ENCODE results near the gene CD27.
"Not testable (repeated sequence)": the region's sequence is repeated elsewhere in the genome, so short reads cannot be mapped to it uniquely, and the experiment has no call there.

CD27 gene

GRCh38 chr12:6489449-6489848 is 44.7 kb downstream of the CD27 start:
- TF ChIP-seq CTCF (IDR thresholded peaks at IDR 0.05) = no peak
- peaks cover 9% of the 10 kb centered on the region for H3K27me3 Mint-ChIP-seq (ENCODE audit: low read depth, poor library complexity)
- no peak overlapping the region for H3K4me3 Mint-ChIP-seq
- no peaks in the 10 kb centered on the region for H3K9me3 Mint-ChIP-seq
- H3K36me3 Mint-ChIP-seq (ENCODE audit: low read depth) = peaks cover 5% of the 10 kb centered on the region
- no peak overlapping the region for H3K27ac Mint-ChIP-seq
- peaks cover 20% of the 10 kb centered on the region for H3K4me1 Mint-ChIP-seq
- DNase-seq = no peak

- DNase-seq; H3K9me3 Mint-ChIP-seq; H3K4me3 Mint-ChIP-seq; H3K27ac Mint-ChIP-seq; H3K27me3 Mint-ChIP-seq (ENCODE audit: low read depth, poor library complexity): not testable (repeated sequence)
- peaks cover 12% of the 10 kb centered on the region for H3K36me3 Mint-ChIP-seq (ENCODE audit: low read depth)
- peaks cover 32% of the 10 kb centered on the region for H3K4me1 Mint-ChIP-seq
Measured at GRCh38 chr12:6490673-6491072, 45.9 kb downstream of the CD27 start.

GRCh38 chr12:6492838-6493496 is 48.2 kb downstream of the CD27 start, which contains the start of gene MRPL51:
TSS of gene MRPL51 (minus strand) at chr12:6493262. CDS start at chr12:6493136, 126 bp downstream.
- DNase-seq = peak; percentile 98
- Mint-ChIP-seq H3K36me3 (ENCODE audit: low read depth) (peaks cover 27% of the 10 kb centered on the region), H3K27ac (peak within 1 kb of the TSS; percentile 98), H3K4me1 (peaks cover 40% of the 10 kb centered on the region), H3K4me3 (peak within 1 kb of the TSS; percentile 96), H3K27me3 (ENCODE audit: low read depth, poor library complexity) (peaks cover 3% of the 10 kb centered on the region), H3K9me3 (no peaks in the 10 kb centered on the region)
- no peak for TF ChIP-seq CTCF (IDR thresholded peaks at IDR 0.05)

- Mint-ChIP-seq H3K4me3 (peak within 1 kb of the TSS; percentile 96), H3K4me1 (peaks cover 40% of the 10 kb centered on the region), H3K27ac (peak within 1 kb of the TSS; percentile 98), H3K27me3 (ENCODE audit: low read depth, poor library complexity) (peaks cover 2% of the 10 kb centered on the region), H3K9me3 (no peaks in the 10 kb centered on the region), H3K36me3 (ENCODE audit: low read depth) (peaks cover 34% of the 10 kb centered on the region)
- no peak for TF ChIP-seq CTCF (IDR thresholded peaks at IDR 0.05)
- DNase-seq = peak; percentile 89
Measured at GRCh38 chr12:6493497-6494257, 48.9 kb downstream of the CD27 start, which contains the start of gene NCAPD2. TSS of gene NCAPD2 (plus strand) at chr12:6494102. CDS start at chr12:6495099, 997 bp downstream.

- Mint-ChIP-seq H3K9me3 (no peaks in the 10 kb centered on the region), H3K4me3 (peak overlapping the region; percentile 96), H3K27ac (peak overlapping the region; percentile 97), H3K27me3 (ENCODE audit: low read depth, poor library complexity) (no peaks in the 10 kb centered on the region), H3K36me3 (ENCODE audit: low read depth) (peaks cover 40% of the 10 kb centered on the region), H3K4me1 (peaks cover 40% of the 10 kb centered on the region)
- peak; percentile 12 for DNase-seq
- no peak for TF ChIP-seq CTCF (IDR thresholded peaks at IDR 0.05)
Measured at GRCh38 chr12:6494258-6494743, 49.5 kb downstream of the CD27 start.

GRCh38 chr12:6494968-6495367 is 50.2 kb downstream of the CD27 start:
- no peak overlapping the region for H3K27ac Mint-ChIP-seq
- peaks cover 45% of the 10 kb centered on the region for H3K36me3 Mint-ChIP-seq (ENCODE audit: low read depth)
- peak overlapping the region; percentile 96 for H3K4me3 Mint-ChIP-seq
- peaks cover 40% of the 10 kb centered on the region for H3K4me1 Mint-ChIP-seq
- H3K27me3 Mint-ChIP-seq (ENCODE audit: low read depth, poor library complexity) = no peaks in the 10 kb centered on the region
- no peak for DNase-seq
- TF ChIP-seq CTCF (IDR thresholded peaks at IDR 0.05) = no peak
- no peaks in the 10 kb centered on the region for H3K9me3 Mint-ChIP-seq

GRCh38 chr12:6497291-6497690 is 52.5 kb downstream of the CD27 start:
- H3K4me1 Mint-ChIP-seq = peaks cover 34% of the 10 kb centered on the region
- H3K27me3 Mint-ChIP-seq (ENCODE audit: low read depth, poor library complexity); H3K27ac Mint-ChIP-seq; DNase-seq; H3K9me3 Mint-ChIP-seq: not testable (repeated sequence)
- H3K4me3 Mint-ChIP-seq = peak overlapping the region; percentile 61
- peaks cover 40% of the 10 kb centered on the region for H3K36me3 Mint-ChIP-seq (ENCODE audit: low read depth)

All from nephron progenitor cell (in vitro differentiated cells).